GM21447 (cell line): Measurements from ENCODE around the gene KRT78.

Experiments
- ATAC-seq: cut with Tn5 transposase; IDR thresholded peaks from one replicate; pipeline ENCODE4 v1.9.1; 2021; ENCODE audit not compliant: unreplicated experiment

The KRT78 gene

DNA sequence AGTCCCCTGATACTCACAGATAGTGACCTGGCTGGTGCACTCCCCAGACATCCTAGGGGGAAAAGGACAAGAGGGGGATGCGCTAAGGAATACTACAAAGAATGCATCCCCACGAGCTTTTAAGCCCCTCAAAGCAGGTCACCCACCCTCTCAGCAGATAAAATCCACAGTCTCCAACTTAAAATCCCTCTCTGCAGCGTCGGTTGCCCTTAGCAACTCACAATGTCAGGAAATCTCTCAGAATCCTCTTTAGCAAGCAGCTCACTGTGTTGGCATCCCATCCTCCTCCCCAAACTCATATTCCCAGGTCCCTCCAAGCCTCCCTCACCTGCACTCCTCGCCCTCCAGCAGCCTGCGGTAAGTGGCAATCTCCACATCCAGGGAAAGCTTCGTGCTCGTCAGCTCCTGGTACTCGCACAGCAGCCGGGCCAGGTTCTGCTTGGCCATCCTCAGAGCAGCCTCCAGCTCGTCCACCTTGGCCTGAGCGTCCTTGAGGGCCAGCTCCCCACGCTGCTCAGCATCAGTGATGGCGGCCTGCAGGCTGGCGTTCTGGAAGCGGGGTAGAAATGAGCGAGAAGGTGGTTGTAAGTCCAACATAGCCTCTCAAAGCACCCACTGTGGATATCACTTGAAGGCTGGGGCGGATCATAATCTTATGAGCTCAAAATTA, 9.2 kb downstream of the KRT78 start:
- ATAC-seq: no peak

DNA sequence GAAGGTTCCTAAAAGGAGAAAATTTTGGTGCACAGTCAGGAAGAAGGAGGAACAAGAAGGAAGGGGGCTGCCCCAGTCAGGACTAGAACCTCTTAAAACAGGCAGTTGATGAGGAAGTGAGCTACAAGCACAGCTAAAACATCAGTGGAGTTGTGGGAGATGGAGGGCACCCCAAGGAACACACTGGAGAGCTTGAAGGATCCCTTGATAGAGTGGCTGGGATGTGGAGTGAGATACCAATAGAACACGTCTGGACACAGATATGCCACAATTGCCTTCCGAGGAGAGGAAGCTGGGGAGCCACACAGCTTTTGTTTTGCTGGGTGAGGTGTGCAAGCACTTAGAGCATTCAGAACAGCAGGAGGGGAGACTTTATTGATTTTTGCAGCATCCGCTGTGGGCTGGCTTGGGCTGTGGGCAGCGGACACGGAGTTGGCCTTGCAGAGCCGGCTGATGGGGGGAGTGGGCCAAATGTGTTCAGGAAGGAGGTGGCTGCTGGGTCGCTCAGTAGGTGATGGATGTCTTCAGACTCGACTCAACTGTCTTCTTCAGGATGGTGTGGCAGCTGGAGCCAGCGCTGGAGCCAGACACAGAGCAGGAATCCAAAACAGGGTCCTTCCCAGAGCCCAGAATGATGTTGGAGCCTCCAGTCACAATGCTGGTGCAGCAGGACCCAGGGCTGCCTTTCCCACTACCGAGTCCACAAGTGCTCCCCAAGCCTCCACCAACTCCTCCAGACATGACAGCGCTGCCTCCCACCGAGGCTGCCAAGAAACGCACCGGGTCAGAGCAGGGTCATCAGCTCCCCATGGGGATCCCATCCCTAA, 10.0 kb downstream of the KRT78 start:
- no peak for ATAC-seq

DNA sequence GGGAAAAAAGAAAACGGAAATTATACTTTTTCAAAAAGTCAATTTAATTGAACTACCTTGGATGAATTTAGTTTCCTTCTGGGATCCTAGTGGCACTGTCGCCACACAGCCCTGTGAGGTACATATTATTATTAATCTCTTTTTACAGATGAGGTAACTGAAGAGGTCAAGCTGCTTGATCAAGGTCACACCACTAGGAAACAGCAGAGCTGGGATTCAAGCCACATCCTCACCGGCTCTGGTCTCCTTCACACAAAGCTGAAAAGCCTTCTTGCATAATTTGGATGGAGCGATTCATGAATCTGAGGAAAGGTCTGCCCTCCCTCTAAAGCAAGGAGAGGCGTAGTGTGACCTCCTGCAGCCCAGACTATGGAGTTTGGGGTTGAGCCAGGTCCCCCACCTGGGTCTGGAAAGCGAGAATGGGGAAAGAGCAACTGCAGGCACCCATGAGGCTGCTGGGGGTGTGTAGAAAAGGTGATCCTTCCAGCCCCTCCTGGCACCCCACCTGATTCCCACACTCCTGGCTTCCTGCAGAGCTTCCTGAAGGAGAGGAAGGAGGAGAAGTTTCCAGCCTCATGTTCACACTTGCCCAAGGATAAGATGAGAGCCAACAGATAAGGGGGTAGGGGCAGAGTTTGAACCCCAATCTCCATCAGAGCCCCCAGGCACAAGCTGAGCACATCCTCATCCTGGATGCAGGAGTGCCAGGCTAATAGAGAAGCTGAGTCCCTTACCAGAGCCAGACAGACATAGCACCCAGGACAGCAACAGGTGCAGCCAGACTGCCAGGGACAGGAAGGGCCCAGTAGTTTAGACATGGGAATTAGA, 10.8 kb downstream of the KRT78 start:
- ATAC-seq: no peak

DNA sequence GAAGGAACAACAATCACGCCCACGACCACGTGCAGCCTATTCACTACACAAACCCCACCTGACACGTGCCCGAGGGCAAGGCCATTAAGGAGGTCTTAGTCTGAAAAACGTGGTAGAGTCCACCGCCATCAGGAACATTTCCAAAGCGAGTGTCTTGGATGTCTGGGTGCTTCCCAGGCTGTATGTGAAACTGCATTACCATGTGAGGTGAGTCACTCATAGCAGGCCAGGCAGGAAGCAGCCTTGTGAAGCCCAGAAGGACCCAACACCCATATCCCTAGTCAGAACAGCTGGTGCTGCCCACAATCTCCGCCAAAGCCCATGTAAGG, 11.4 kb downstream of the KRT78 start:
- no peak for ATAC-seq

DNA sequence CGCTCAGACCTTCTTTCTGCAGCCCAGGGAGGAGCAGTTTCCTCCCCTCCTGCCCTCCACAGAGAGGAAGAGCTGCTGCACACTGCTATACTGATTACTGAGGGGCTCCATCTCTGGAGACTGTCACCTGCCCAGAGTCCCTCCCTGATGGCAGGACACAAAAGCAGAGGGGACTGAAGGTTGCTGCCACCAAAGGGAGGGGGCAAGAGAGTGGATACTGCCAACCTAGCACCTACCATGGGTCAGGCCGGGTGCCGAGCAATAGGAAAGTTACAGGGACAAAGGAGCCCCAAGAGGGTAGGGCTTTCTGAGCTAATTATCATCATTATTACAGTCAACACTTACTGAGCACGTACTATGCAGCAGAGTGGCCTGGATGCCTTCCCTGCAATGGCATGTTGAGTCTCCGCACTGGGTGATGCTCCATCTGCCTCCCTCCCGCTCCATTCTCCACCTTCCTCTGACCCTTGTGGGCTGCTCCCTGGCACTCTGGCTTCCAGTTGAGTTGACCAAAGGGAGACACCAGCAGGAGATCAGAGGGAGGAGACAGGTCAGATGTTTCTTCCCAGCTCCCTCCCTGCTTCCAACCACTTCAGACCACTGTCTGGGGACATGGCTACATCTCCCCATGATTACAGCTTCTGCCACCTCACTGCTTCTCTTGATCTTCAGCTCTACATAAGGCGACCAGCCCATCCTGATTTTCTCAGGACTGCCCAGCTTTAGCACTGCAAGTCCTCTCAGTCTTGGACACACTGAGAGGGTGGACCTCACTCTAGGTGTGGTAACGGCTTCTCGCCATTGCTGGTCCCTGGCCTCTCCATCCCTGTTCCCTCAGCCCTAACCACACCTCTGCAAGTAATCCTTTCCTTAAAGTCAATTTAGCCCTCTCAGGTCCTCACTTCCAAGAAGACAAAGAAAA, 12.0 kb downstream of the KRT78 start:
- no peak for ATAC-seq

DNA sequence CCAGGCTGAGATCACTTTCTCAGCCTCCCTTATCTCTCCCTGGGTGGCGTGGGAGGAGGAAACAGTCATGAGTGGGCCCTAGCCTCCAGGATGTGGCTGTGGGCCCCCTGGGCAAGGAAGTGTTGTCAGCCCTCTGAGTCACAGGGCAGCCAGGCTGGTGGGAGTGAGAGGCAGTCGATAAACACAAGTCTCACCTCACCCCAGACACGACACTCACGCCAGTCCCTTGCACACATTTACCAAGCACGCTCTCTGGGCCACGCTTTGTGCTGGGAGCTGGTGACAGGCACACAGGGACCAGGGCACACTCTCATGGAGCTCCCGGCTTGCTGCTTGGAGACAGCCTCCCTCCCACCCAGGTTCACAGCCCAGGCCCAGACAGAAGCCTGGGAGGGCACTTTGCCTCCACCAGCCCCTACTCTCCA, 12.7 kb downstream of the KRT78 start:
- no peak for ATAC-seq

DNA sequence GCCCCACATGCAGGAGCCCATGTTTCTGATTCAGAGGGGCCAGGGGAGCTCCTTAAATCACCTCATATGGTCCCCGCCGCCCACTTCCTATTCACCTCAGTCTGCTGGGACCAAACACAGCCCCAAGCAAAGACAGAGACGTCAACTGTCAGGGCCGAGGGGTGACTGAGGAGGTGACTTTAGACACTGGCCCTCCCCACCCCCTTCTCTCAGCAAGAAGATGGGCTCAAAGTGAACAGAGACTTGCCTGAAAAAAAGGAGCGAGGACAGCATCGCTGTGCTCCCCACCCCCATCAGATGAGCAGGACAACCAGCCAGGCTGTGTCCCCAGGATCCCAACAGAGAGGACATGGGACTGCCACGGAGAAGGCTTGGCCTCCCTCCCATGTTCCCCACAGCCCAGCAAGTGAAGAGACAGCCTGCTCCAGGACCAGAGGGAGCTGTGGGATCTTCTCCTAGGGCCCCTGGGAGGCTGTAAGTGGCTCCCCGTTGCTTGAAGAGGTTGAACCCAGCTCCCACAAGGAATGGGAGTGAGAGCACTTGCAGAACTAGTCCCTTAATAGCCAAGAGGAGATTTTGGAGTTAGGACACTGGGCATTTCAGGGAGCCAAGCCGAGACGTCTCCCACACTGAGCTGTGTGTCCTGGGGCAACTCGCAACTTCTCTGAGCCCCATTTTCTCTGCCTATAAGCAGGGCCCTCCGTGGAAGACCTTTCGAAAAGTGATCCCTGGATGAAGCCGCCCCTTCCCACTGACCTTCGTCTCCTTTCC, 13.3 kb downstream of the KRT78 start:
- ATAC-seq: no peak

DNA sequence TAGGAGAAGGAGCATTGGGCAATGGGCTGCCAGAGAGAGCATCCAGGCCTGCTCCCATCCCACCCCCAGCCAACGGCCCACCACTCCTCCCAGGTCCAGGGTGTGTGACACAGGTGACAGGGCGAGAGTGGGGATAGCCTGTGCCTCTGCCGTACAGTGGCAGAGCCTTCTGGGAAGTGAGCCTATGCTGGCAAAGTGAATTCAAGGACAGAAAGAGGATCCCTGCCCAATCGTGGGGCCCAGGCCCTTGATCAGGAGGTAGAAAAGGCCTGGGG, 14.1 kb downstream of the KRT78 start:
- no peak for ATAC-seq

DNA sequence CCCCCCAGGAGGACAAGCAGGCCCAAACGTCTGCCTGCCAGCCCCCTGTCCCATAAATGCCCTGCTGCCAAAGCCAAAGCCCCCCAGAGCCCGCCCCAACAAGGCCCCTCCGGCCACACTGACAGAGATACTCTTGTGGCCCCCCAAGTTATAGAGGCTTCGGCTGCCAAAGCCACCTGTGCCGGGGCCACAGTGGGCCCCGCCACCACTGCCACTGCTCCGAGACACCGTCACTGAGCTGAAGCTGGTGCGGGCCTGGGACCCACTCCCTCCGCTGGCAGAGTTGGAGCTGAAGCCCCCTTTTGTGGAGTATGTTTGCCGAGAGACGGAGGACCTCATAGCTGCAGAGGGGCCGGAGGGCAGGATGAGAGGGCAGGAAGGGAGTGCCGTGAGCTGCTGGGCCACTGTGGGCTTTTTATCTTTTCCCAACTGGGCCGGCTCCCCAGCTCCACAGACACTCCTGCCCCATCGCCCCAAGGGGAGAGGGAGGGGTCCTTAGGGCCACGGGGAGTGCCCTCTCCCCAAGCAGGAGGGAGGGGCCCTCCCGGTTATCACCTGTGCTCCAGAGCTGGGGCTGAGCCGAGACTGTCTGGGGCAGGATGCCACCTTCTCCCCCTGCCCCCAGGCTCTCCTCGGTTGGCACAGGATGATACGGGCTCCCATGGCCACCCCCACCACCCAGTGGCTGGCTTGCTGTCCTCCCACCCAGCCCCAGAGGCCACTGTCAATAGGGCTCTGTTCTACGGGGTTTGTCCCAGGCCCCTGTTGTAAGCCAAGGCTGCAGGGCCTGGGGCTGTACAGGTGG, 14.7 kb downstream of the KRT78 start, which contains the start of gene KRT79:
Gene KRT79, minus strand, starts transcription at position 390 of the 805 bp plus-strand sequence. Its CDS starts 51 bp downstream, at position 339.
- no peak for ATAC-seq

DNA sequence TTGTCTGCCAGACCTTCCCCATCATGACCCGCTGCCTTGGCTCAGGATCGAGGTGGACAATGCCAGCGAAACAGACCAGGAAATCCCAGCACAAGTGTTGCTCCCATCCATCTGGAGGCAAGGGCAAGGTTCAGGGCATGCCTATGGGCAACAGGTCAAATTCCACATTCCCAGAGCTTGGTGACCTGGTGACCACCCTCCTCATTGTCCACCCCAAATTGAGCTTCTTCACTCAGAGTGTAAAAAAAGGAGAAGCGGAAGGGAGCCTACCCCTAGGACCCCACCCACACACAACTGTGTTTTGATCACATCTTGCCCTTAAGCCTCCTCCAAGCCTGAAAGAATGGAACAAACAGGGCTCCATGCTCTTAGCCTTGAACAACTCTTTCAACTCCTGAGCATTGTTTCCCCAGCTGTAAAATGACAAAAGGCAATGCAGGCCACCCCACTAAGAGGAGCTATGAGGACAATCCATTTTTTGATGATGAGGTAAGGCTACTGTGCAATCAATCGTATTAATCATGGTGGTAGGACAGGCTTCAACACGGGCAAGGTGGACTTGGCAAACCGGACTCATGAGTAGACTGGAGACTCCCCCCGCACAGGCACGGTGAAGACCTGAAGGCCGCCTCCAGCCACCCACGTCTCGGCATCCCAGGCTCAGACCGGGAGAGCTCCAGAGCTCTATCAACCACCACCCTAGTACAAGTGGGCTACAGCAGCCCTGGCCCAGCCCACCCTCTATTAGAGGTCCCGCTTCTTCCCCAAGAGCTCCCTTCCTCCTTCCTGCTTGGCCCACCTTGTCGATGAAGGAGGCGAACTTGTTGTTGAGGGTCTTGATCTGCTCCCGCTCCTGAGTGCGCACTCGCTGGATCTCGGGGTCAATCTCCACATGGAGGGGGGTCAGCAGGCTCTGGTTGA, 15.5 kb downstream of the KRT78 start:
- no peak for ATAC-seq

DNA sequence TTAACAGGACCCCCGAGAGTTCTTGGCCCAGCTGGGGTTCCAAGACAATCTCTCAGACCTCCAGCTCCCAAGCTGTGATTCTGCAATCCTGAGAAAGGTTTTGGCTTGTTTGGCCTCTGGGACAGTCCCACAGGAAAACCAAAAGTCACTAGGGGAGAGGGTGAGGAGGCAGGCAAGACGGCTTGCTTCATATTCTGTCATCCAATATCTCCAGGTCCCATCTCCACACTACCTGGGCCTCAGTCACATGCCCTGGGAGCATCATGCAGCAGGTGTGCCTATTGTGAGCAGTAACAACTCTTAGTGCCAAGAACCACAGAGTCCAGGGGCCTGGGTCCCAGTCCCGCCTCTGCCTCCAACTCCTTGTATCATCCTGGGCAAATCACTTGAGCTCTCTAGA, 16.3 kb downstream of the KRT78 start:
- ATAC-seq: no peak

DNA sequence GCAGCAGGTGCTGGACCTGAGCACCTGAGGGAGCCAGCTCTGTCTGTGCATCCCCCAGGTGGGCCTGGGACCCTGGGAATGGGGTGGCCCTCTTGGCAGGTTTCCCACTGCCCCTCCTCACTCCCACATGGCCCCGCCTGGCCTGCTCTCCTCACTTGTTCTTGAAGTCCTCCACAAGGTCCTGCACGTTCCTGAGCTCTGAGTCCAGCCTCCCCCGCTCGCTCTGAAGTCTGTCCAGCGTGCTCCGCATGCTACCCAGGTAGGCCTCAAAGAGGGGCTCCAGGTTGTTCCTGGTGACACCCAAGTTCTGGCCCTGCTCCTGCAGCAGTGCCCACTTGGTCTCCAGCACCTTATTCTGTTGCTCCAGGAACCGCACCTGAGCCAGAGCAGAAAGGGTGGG, 17.5 kb downstream of the KRT78 start:
- no peak for ATAC-seq

DNA sequence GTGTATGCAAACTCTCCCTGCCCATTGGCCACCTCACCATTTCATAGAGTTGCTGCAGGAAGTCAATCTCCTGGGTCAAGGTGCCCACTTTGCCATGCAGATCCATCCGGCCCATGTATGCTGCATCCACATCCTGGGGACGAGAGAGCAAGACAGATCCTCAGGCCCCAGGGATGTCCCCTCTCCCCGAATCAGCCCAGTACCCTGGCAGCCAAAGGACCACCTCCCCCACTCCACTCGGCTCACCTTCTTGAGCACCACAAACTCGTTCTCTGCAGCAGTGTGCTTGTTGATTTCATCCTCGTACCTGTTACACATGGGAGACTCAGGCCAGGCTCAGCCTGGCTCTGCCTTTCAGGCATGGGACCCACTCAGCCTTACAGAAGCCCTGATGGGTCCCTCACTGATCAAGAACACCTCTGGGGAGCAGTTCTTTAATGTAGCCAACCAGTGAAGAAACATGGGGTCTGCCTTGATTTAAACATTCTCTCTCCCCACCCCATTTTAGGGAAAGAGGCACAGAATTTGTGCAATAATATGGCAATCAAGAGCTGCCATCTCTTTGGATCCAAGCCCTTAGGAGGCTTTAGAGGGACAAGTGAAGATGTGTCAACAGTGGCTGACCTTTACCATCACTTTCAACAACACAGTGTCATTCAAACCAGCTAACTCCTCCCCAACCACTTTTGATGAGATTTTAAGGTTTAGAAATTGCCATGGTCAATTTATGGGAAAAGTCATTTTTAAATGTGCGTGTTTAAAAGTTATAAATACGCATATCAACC, 18.6 kb downstream of the KRT78 start:
- ATAC-seq: no peak

DNA sequence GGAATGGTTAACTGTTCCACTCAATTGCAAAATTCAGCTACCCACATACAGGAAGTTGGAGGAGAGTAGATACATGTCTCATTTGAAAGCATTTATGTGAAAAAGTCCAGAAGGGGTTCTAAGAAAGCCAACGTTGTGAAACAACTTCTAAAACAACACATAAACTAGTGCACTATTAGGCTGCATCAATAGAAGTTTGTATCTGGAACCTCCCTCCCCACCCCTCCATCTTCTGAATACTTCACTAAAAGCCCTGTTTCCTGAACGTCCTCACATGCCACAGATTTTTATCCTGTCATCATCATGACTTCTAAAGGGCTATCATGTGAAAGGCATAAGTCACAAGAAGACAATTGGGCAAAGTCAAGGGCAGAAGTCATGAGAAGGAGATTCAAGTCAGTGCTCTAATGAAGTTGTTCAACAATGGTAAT, 20.2 kb downstream of the KRT78 start:
- no peak for ATAC-seq

DNA sequence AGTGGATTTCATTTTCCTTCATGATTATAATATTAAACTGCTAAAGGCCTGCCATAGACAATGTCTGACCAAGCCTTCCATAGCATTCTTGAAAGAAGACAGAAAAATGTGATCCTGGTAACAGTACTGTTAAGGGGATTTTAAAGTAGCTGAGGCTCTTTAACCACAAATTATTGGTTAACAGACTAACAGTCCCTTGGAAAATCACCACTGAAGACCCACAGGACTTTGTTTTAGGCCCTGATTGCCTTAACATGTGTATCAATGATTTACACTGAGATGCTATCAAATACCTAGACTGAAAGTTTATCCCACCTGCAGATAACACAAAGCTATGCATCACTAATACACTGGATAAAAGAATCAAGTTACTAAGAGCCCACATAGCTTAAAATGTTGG, 20.6 kb downstream of the KRT78 start:
- ATAC-seq: no peak

DNA sequence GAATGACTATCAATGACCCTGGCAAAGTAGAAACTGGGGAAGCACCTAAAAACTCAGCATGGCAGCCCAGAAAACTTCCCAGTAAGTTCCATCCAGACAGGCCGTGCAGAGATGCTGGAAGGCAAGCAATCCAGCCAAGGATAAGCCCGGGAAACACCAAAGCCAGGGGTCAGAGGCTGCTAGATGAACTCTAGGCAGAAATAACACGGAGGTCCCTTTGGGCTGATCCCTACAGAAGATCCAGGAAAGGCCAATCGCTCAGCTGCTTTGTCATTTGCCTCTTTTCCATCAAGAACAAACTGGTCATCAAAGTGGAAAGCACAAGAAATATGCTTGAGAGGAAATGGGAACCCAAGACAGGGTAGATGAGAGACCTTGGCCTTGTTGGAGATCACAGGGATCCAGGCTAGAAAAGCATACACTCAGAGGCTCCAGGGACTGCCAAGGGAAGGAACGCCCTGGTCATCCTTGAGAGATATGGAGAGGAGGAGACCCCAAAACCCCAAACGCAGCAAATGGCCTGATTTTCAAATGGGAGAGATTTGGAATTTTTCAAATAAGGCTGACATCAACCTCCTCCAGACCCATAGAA, 21.2 kb downstream of the KRT78 start:
- no peak for ATAC-seq
